H1 (cell line): ENCODE data around the gene PARD3. TPM values are rescaled to one million over a fixed set of nuclear protein-coding genes. Genes with fewer than 3 reads are reported as not detected.
A peak's percentile ranks its signal among the peaks of the same experiment; 100 is the strongest.

Experiments used
- CTCF ChIA-PET: fragments of 300-600 bp; sonication (Branson Sonifier 250); formaldehyde crosslinking; loops from one replicate; lab custom pipeline; 2021; ENCODE audit not compliant: partially characterized antibody; lab: Charles Lee
- POLR2A ChIA-PET: fragments of 300-600 bp; sonication (Branson Sonifier 250); formaldehyde crosslinking; loops from one replicate; lab custom pipeline; 2021; ENCODE audit warnings: inconsistent platforms; ENCODE audit not compliant: partially characterized antibody; lab: Charles Lee
- DNase-seq, 2 experiments: peaks; one replicate each; pipeline versions ENCODE4 v3.0.0 to v3.0.0-alpha.2; 2010 to 2022; ENCODE audit warnings: low spot score in 2 of 2, low read depth in 1 of 2, mixed read lengths in 1 of 2
- FAIRE-seq: peaks from 2 replicates; lab custom pipeline; 2011; peaks lifted over from hg19 to GRCh38; lab: Jason Lieb, UNC
- H2AFZ ChIP-seq: 2 replicates; pipeline ENCODE4 v1.8.1; 2012; ENCODE audit warnings: low read length, inconsistent platforms
- H2AK5ac ChIP-seq: 2 replicates; pipeline ENCODE4 v1.6.1; 2013; ENCODE audit warnings: low read depth, low read length
- H2BK120ac ChIP-seq: replicated peaks from 2 replicates; pipeline ENCODE3; 2013; ENCODE audit warnings: low read depth, low read length, inconsistent platforms
- H2BK12ac ChIP-seq: 2 replicates; pipeline ENCODE4 v1.6.1; 2013; ENCODE audit warnings: low read depth, low read length
- H2BK15ac ChIP-seq: 2 replicates; pipeline ENCODE4 v1.6.1; 2013; ENCODE audit warnings: low read length
- H2BK20ac ChIP-seq: 2 replicates; pipeline ENCODE4 v1.6.1; 2013; ENCODE audit warnings: low read length
- H2BK5ac ChIP-seq: 2 replicates; pipeline ENCODE4 v1.6.1; 2013; ENCODE audit warnings: low read depth, low read length
- H3K14ac ChIP-seq: 2 replicates; pipeline ENCODE4 v1.6.1; 2013; ENCODE audit warnings: inconsistent platforms; ENCODE audit not compliant: insufficient read length
- H3K18ac ChIP-seq: 2 replicates; pipeline ENCODE4 v1.6.1; 2013; ENCODE audit warnings: low read length; ENCODE audit errors: extremely low read depth
- H3K23ac ChIP-seq: 2 replicates; pipeline ENCODE4 v1.6.1; 2013; ENCODE audit warnings: inconsistent platforms; ENCODE audit not compliant: insufficient read length
- H3K23me2 ChIP-seq: 2 replicates; pipeline ENCODE4 v1.6.1; 2013; ENCODE audit warnings: low read depth, low read length
- H3K27ac ChIP-seq: 2 replicates; pipeline ENCODE4 v1.6.1; 2011; ENCODE audit warnings: low read depth, low read length, inconsistent platforms
- H3K27me3 ChIP-seq, 4 experiments: replicated peaks in 1 of 4; 1 replicate in 1 of 4; 2 replicates in 3 of 4; pipeline versions ENCODE4 v1.6.1 to v1.8.1; 2011 to 2013; ENCODE audit warnings: low read length in 3 of 4, mild to moderate bottlenecking in 3 of 4, inconsistent platforms in 2 of 4, mixed read lengths in 2 of 4, moderate library complexity in 1 of 4; ENCODE audit not compliant: control insufficient read depth in 3 of 4, insufficient read depth in 3 of 4; ENCODE audit errors: extremely low read depth in 1 of 4
- H3K36me3 ChIP-seq, 4 experiments: 2 replicates each; pipeline versions ENCODE4 v1.6.1 to v1.8.1; 2011 to 2013; ENCODE audit warnings: mild to moderate bottlenecking in 4 of 4, low read length in 3 of 4, moderate library complexity in 2 of 4, control low read depth in 1 of 4, inconsistent platforms in 1 of 4; ENCODE audit not compliant: insufficient read depth in 4 of 4, control insufficient read depth in 2 of 4
- H3K4ac ChIP-seq: replicated peaks from 2 replicates; pipeline ENCODE3; 2013; ENCODE audit warnings: low read length, low read depth, mixed read lengths, inconsistent platforms; ENCODE audit not compliant: insufficient read length
- H3K4me1 ChIP-seq, 4 experiments: replicated peaks in 1 of 4; 1 replicate in 1 of 4; 2 replicates in 3 of 4; pipeline versions ENCODE4 v1.6.1 to v1.8.1; 2011 to 2013; ENCODE audit warnings: low read length in 3 of 4, inconsistent platforms in 2 of 4, mixed read lengths in 1 of 4; ENCODE audit not compliant: insufficient read depth in 4 of 4, control insufficient read depth in 3 of 4
- H3K4me2 ChIP-seq, 2 experiments: 2 replicates each; pipeline versions ENCODE4 v1.6.1 to v1.8.1; 2011 to 2013; ENCODE audit warnings: low read depth in 2 of 2, low read length in 2 of 2, control low read depth in 1 of 2, inconsistent platforms in 1 of 2, mild to moderate bottlenecking in 1 of 2; ENCODE audit not compliant: insufficient read depth in 1 of 2
- H3K4me3 ChIP-seq, 4 experiments: fragments of 200-600, 300-600 bp in 1 of 4; sonication (generic), shearing (Covaris generic), sonication (Bioruptor Twin) in 1 of 4; 2 replicates each; pipeline versions ENCODE4 v1.5.1 to v1.8.1; 2011 to 2016; ENCODE audit warnings: low read length in 4 of 4, low read depth in 3 of 4, control low read depth in 2 of 4, inconsistent platforms in 2 of 4, mild to moderate bottlenecking in 2 of 4, mixed read lengths in 1 of 4, moderate library complexity in 1 of 4; ENCODE audit not compliant: insufficient read depth in 2 of 4; ENCODE audit errors: extremely low read depth in 1 of 4
- H3K56ac ChIP-seq: replicated peaks from 2 replicates; pipeline ENCODE3; 2013; ENCODE audit warnings: low read depth, mild to moderate bottlenecking, mixed read lengths, low read length, inconsistent platforms; ENCODE audit not compliant: insufficient read length
- H3K79me1 ChIP-seq: 2 replicates; pipeline ENCODE4 v1.6.1; 2013; ENCODE audit warnings: low read depth, low read length, control low read depth
- H3K79me2 ChIP-seq, 2 experiments: 2 replicates each; pipeline versions ENCODE4 v1.6.1 to v1.8.1; 2012 to 2013; ENCODE audit warnings: low read length in 2 of 2, mild to moderate bottlenecking in 2 of 2, inconsistent platforms in 1 of 2; ENCODE audit not compliant: insufficient read depth in 2 of 2, control insufficient read depth in 1 of 2
- H3K9ac ChIP-seq, 4 experiments: replicated peaks in 1 of 4; 1 replicate in 1 of 4; 2 replicates in 3 of 4; pipeline versions ENCODE4 v1.6.1 to v1.8.1; 2011 to 2013; ENCODE audit warnings: low read depth in 3 of 4, low read length in 3 of 4, control low read depth in 2 of 4, mild to moderate bottlenecking in 2 of 4, moderate library complexity in 2 of 4, inconsistent platforms in 1 of 4; ENCODE audit errors: extremely low read depth in 1 of 4
- H3K9me3 ChIP-seq, 2 experiments: 2 replicates each; pipeline versions ENCODE4 v1.6.1 to v1.8.1; 2012 to 2013; ENCODE audit warnings: mild to moderate bottlenecking in 2 of 2, moderate library complexity in 2 of 2, control low read depth in 1 of 2, inconsistent platforms in 1 of 2, low read depth in 1 of 2, low read length in 1 of 2, mixed read lengths in 1 of 2; ENCODE audit not compliant: insufficient read depth in 2 of 2
- H4K20me1 ChIP-seq, 2 experiments: replicated peaks in 1 of 2; 2 replicates each; pipeline versions ENCODE3 to v1.8.1; 2011 to 2013; ENCODE audit warnings: inconsistent platforms in 2 of 2, low read length in 2 of 2, mild to moderate bottlenecking in 1 of 2; ENCODE audit not compliant: insufficient read depth in 2 of 2, control insufficient read depth in 1 of 2
- H4K5ac ChIP-seq: 2 replicates; pipeline ENCODE4 v1.6.1; 2013; ENCODE audit warnings: low read length, low read depth, mixed read lengths, inconsistent platforms; ENCODE audit not compliant: insufficient read length
- H4K8ac ChIP-seq: 2 replicates; pipeline ENCODE4 v1.8.0; 2013; ENCODE audit warnings: mild to moderate bottlenecking, moderate library complexity, low read length, inconsistent platforms; ENCODE audit not compliant: insufficient read depth; ENCODE audit errors: extremely low read depth
- H4K91ac ChIP-seq: replicated peaks from 2 replicates; pipeline ENCODE3; 2013; ENCODE audit warnings: low read length, mixed read lengths, inconsistent platforms; ENCODE audit not compliant: insufficient read length
- ASH2L ChIP-seq: fragments of 200-600, 300-600 bp; sonication (generic); IDR thresholded peaks from one replicate; pipeline ENCODE4 v1.7.1; 2017; ENCODE audit warnings: low read length
- CBX5 ChIP-seq: fragments of 300-800, 300-1000 bp; sonication (generic); IDR thresholded peaks from 2 replicates; pipeline ENCODE4 v1.7.1; 2016; ENCODE audit warnings: antibody characterized with exemption, low read length, low read depth
- FOSL1 ChIP-seq: IDR thresholded peaks from 2 replicates; pipeline ENCODE4 v1.6.1; 2011; ENCODE audit warnings: mild to moderate bottlenecking, low read depth, low read length, moderate library complexity; ENCODE audit not compliant: insufficient read depth
- HDAC6 ChIP-seq: IDR thresholded peaks from one replicate; pipeline ENCODE4 v1.7.1; 2012; ENCODE audit warnings: low read depth, mild to moderate bottlenecking, inconsistent platforms, low read length, moderate library complexity
- JUN ChIP-seq: IDR thresholded peaks from 2 replicates; pipeline ENCODE4 v1.6.1; 2011; ENCODE audit warnings: low read depth, mild to moderate bottlenecking, improper control_type of control experiment, low read length
- JUND ChIP-seq: IDR thresholded peaks from 2 replicates; pipeline ENCODE4 v1.6.1; 2011; ENCODE audit warnings: mild to moderate bottlenecking, improper control_type of control experiment, low read length
- NANOG ChIP-seq: IDR thresholded peaks from 2 replicates; pipeline ENCODE4 v1.6.1; 2011; ENCODE audit warnings: low read length, low read depth, mild to moderate bottlenecking, inconsistent platforms; ENCODE audit not compliant: insufficient read depth, poor library complexity, severe bottlenecking
- RBBP5 ChIP-seq: IDR thresholded peaks from 2 replicates; pipeline ENCODE4 v1.7.1; 2012; ENCODE audit warnings: low read depth, mild to moderate bottlenecking, inconsistent platforms, low read length, moderate library complexity, borderline replicate concordance
- SIRT6 ChIP-seq: IDR thresholded peaks from one replicate; pipeline ENCODE4 v1.7.1; 2012; ENCODE audit warnings: low read length, inconsistent platforms
- SIX5 ChIP-seq: IDR thresholded peaks from 2 replicates; pipeline ENCODE4 v1.6.1; 2011; ENCODE audit warnings: mild to moderate bottlenecking, low read depth, low read length
- SRF ChIP-seq: IDR thresholded peaks from 2 replicates; pipeline ENCODE4 v1.6.1; 2011; ENCODE audit warnings: mild to moderate bottlenecking, low read depth, low read length, moderate library complexity
- TBP ChIP-seq: IDR thresholded peaks from 2 replicates; pipeline ENCODE4 v1.6.1; 2011; ENCODE audit warnings: low read depth, low read length, improper control_type of control experiment
- WGBS, 2 experiments: shearing (Covaris generic) in 1 of 2; methylation state at CpG; one replicate each; pipeline versions ENCODE4 v1.1.6 to v1.1.7; 2013 to 2015; ENCODE audit warnings: low lambda C conversion rate in 2 of 2, mixed read lengths in 2 of 2, inconsistent platforms in 1 of 2, low coverage in 1 of 2, missing lambda C conversion rate in 1 of 2; ENCODE audit not compliant: insufficient replicate concordance in 2 of 2, insufficient coverage in 1 of 2, insufficient read length in 1 of 2; ENCODE audit errors: extremely low coverage in 1 of 2, missing lambda C conversion rate in 1 of 2; 5-methylcytosine and 5-hydroxymethylcytosine counted together
- polyA plus RNA-seq, 7 experiments: library from polyadenylated mRNA; depleted of rRNA in 3 of 7; stranded (reverse) in 5 of 7; unstranded in 2 of 7; fragments of >200 nt in 5 of 7; fragments of 200-250 nt in 2 of 7; gene quantifications; 1 replicate in 5 of 7; 2 replicates in 1 of 7; 4 replicates in 1 of 7; pipeline versions ENCODE4 v1.2.1 to v1.2.3, GENCODE V29; 2011 to 2013; ENCODE audit warnings: missing spikeins in 2 of 7, mixed read lengths in 2 of 7
- total RNA-seq: library from RNA; stranded (reverse); fragmentation: NEBNext Ultra II Directional; extraction: Animal tissue kit (Norgen Biotek cat#: 25700); gene quantifications from 2 replicates; pipeline ENCODE4 v1.2.1, GENCODE V29; 2021

PARD3 gene
- total and polyA plus RNA-seq, 2 of the 8 experiments (the other 6 are each of a cell fraction or from before 2014, with no cell fraction given) = 19.7 to 49.1 TPM

DNA sequence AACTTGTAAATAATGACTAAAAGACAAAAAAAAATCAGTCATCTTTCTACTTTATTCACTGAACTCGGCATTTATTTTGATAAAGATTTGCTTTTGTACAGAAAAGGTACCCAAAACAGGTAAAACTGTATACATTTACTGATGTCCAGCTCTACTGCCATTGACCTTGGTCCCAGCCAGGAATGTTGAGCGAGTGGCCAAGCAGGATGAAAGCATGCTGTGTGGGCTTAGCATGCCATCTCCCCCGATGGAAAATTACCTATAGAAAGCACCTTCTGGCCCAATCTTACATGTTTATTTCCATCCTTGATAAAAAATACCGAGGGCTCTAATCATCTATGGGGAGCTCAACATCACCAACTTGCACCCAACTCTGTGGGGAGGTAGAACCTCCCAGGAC lies 6.8 kb downstream of the PARD3 start:
- no peaks in the 10 kb centered on the region for H3K36me3 ChIP-seq
- POLR2A ChIA-PET = no interaction called here
- no peak overlapping the region for H3K56ac ChIP-seq
- H3K4ac ChIP-seq = no peak overlapping the region
- H3K23me2 ChIP-seq = 0 out of 2 replicates have a peak, but pooled peaks cover 2% of the 10 kb centered on the region
- peak overlapping the region in 1 of 2 experiments; percentile 47; a peak in 1 of 4 replicates for H3K4me2 ChIP-seq
- peaks cover 12% of the 10 kb centered on the region for H3K79me1 ChIP-seq
- CTCF ChIA-PET = interaction anchor here (1.0 to 1.3 kb wide), 5 partner anchors 11 to 151 kb away, joined by 3 to 8 read pairs (median 4); no protein-coding TSS in a partner anchor
- H4K8ac ChIP-seq = no peak overlapping the region
- DNase-seq (no peak), FAIRE-seq (no peak)
- no peak overlapping the region; the same call in none of the 2 replicates for H2BK5ac ChIP-seq
- no peak overlapping the region for H2AK5ac ChIP-seq
- no peak overlapping the region for H3K23ac ChIP-seq
- no peak overlapping the region for H4K91ac ChIP-seq
- peaks cover 4 to 25% (median 23%) of the 10 kb centered on the region in 4 experiments for H3K4me1 ChIP-seq
- no peak overlapping the region for H2BK15ac ChIP-seq
- H3K27ac ChIP-seq = no peak overlapping the region
- WGBS, 2 experiments = 78% methylated on average over 4 of the region's 4 CpGs; no CpG with 5 or more reads in 1 of the 2 experiments
- H4K5ac ChIP-seq = no peak overlapping the region
- no peak overlapping the region for H3K9ac ChIP-seq
- no peak overlapping the region for H2BK120ac ChIP-seq
- no peak overlapping the region for H2AFZ ChIP-seq
- H3K18ac ChIP-seq = no peak overlapping the region; the same call in 1 of the 2 replicates
- H3K14ac ChIP-seq = no peak overlapping the region
- H3K9me3 ChIP-seq = no peaks in the 10 kb centered on the region
- peaks cover 17 to 96% of the 10 kb centered on the region in 2 experiments for H3K79me2 ChIP-seq
- no peak overlapping the region for H2BK12ac ChIP-seq
- H2BK20ac ChIP-seq = no peak overlapping the region
- H3K4me3 ChIP-seq = no peak overlapping the region
- peaks cover 17 to 32% of the 10 kb centered on the region in 2 experiments for H4K20me1 ChIP-seq
- no peaks in the 10 kb centered on the region for H3K27me3 ChIP-seq
- no peak for TF ChIP-seq HDAC6
- no peak for TF ChIP-seq SIRT6
- TF ChIP-seq RBBP5 = no peak
- TF ChIP-seq SRF = no peak
- TF ChIP-seq TBP = no peak
- no peak for TF ChIP-seq JUN
- TF ChIP-seq NANOG = no peak
- TF ChIP-seq SIX5 = no peak
- no peak for TF ChIP-seq FOSL1
- TF ChIP-seq CBX5 = no peak
- TF ChIP-seq JUND = no peak
- TF ChIP-seq ASH2L = no peak
